GM18502 (cell line): ENCODE measurements around the gene GPR107.

Experiments used
- ATAC-seq: cut with Tn5 transposase; IDR thresholded peaks from one replicate; pipeline ENCODE4 v1.9.1; 2021; ENCODE audit warnings: mild to moderate bottlenecking; ENCODE audit not compliant: unreplicated experiment, poor library complexity

GPR107 gene

DNA sequence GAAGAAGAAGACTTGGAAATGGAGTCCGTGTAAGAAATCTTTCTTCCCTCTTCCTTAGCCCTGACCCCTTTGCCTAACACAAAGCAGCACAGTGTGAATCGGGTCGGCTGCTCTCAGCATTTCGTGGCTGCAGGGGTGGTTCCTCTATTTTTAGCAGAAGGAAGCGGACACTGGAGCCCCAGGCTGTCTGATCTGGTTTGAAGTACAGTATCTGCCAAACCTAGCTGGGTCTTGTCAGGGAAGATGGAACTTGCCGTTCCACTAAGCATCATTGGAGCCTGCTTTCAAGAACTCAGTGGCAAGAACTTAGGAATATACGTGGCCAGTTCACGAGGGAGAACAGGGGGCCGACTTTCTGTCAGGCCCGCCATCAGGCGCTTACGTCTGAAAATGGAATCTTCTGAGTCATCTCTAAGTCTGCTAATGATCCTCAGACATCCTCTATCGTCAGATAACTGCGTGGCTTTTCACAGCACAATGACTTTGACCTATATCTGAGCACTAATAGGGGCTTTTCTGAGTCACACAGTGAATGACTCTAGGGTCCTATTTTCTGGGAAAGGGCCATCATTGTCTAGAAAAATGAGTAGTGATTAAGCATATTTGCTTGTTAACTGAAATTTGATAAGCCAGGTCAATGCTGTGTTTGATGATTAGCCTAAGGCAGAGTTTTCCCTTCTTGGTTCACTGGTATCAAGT, 75.2 kb downstream of the GPR107 start:
- peak; percentile 75 for ATAC-seq

DNA sequence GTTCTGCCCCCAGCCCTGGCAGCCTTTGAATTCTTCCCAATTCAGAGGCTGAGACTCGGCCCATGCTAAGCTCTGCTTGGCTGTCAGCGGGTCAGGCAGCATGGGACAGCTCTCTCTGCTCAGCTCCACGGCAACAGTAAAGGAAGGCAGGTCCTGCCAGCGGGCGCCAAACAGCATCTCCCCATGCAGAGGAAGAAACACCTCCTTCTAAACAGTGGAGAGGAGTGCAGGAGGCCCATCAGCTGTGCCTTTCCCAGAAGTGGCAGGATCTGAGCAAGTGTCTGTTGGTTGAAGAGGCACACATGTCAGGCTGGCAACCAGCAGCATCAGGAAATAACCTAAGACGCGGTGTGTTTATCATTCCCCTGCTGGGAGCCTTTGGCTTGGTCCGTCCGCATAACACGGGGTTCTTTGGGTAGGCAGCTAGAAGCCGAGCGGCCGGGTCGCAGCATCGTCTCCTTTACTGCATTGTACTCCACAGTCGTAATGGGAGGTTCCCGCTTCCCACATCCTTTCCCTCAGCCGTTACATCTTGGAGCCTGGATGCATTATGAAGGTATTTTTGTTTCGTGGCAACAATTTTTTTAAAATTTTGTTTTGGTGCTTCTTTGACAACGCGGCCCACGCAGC, 75.8 kb downstream of the GPR107 start:
- no peak for ATAC-seq

DNA sequence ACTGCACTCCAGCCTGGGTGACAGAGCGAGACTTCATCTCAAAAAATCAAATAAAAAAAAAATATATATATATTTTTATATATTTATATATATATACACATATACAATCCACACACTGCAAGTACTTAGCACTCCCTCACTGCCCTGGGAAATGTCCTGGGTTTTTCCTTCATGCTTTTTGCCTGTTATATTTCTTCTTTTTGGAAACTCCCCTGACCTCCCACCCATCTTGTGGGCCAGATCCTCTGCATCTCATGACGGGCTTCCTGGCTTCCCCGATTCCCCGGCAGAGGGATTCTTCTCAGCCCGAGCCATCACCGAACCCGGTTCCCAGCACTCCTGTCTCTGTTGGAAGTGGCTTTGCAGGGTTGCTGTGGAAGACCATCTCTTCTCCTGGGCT, 79.0 kb downstream of the GPR107 start:
- no peak for ATAC-seq

DNA sequence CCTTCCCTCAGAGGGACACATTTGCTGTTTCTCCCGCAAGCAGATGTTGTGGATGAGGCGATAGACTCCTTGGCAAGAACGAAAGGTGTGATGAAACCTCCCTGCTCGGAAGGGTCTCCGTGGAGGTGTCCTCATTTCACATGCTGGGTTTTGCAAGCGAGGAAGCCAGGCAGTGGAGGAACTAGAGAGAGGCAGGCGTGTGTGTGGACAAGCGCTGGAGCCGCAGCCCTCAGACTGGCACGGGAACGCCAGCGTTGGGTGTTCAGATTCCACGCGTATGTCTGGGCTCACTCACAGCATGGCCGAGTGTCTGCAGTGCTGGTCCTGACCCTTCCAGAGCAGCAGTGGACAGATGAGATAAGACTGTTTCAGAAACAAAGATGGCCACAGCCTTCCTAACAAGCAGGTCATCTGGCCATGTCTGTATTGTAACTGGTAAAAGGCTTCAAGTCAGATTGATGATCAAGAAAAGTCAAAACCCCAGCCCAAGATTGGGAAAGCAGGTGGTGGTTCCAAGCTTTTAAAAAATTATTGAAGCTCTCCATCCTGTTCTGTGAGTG, 83.5 kb downstream of the GPR107 start:
- ATAC-seq: no peak

DNA sequence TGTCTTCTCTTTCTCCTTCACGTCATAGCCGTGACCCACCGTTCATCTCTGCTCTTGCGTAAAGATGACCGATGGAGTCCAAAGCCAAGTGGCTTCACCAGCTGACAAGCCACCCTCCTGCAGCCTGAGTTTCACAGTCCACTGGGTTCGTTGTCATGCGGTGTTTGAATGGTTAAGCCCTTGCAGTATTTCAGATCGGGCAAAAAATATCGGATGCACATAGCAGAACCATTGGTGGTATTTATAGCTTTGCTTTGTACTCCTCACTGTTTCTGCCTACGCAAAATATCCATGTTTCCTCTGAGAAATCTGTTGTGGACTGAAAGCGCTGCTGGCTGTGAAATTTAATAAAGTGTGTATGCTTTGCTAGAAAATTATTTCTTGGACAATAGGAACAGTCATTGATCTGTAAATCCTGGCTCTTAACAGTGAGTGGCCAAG, 84.0 kb downstream of the GPR107 start:
- ATAC-seq: no peak

DNA sequence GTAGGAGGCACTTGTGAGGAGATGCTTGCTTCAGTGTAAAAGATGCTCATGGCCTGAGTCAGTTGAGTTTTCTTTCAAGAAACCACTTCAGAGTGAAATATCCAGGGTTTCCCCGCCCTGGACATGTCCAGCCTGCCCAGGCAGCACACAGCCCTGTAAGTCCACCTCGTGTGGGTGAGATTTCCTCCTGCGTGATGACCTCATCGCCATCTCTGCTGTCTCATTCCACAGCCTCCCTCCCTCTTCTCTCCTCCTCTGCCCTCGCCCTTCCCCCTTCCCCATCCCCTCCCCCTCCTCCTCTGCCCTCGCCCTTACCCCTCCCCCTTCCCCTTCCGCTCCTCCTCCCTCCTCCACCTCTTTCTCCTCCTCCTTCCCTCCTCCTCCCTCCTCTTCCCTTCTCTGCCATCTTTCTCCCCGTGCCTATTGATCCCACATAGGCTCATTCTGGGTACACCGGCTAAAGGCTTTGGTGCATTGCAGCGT, 84.5 kb downstream of the GPR107 start:
- ATAC-seq: no peak

DNA sequence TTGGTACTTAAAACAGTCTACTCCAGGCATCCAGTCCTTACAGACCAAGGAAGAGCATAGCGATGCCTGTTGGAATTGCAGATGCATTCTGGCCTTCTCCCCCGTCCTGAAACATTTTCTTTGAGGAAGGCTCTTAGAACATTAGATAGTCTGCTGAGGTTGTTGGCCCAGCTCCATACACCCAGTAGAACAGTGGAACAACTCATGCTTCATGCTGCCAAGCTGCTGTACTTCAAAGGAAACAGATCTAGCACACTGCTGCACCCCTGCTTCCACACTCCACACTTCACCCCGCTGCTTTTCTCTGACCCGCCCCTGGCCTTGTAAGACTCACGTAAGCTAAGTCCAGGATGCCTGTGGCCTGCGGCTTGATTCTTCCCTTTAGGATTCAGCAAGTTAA, 85.1 kb downstream of the GPR107 start:
- no peak for ATAC-seq

DNA sequence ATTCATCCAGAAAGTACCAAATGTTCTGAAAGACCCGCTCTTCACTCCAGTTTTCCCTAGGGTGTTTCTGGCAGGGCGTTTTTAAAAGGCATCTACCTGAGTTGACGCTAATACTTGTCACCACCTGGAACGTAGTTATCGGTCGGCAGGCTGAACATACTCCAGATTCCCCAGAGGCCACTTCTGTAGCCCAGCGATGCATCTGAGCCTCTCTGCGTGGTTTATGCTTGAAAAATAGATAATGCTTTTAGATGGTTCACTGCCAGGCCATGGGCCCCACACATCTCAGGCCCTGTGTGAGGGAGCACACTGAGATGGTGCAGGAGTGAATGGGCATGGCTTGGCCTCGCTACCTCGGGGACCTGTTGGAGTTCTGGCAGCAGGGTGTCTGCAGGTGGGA, 85.5 kb downstream of the GPR107 start:
- no peak for ATAC-seq

DNA sequence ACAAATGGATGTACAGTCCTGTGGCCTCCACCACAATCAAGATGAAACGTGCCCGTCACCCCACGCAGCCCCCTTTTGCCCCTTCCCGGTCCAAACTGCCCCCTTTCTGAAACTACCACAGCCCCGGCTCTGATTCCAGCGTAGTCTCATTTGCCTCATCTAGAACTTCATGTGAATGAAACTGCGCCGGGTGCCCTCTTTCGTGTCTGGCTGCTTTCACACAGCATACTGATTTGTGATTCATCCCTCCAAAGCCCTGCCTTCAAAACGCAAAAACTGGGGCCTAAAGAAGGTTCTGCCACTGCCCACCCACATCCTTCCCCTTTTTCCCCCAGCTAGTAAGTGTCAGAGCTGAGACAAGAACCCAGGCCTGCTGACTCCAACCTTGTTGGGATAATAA, 87.0 kb downstream of the GPR107 start:
- no peak for ATAC-seq

DNA sequence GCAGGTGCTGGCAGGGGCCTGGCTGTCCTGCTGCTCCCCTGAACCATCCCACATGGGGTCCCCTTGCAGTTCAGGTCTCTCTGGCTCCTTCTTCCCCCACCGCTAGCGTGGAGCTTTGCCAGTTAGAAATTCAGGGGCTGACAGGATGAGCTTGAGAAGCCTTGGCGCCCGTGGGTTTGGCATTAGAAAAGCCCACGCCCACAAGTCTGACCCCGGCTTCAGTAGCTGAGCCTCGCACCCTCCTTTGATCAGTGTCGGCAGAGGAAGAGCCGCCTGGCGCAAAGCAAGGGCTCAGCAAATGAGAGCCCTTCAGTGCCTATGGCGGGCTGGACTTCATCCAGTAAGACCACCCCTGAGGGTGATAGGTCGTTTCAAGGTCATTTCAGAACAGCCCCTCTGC, 88.3 kb downstream of the GPR107 start:
- ATAC-seq: no peak

DNA sequence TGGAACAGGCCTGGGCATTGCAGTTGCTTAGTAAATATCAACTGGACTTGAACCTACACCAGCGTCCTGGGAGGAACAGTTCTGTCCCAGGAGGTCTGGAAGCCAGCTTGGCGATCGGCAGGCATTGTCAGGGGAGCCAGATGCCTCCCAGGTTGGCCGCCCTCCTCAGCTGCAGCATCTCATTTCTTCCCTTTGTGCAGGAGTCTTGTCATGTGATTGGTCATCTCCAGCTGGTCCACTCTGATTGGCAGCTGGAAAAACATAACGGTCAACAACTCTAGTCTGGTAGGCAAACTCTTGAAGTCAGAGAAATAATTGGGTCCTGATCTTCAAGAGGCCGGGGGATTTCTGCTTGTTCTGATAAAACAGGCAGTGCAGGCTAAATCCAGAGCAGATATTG, 88.9 kb downstream of the GPR107 start:
- ATAC-seq: no peak

DNA sequence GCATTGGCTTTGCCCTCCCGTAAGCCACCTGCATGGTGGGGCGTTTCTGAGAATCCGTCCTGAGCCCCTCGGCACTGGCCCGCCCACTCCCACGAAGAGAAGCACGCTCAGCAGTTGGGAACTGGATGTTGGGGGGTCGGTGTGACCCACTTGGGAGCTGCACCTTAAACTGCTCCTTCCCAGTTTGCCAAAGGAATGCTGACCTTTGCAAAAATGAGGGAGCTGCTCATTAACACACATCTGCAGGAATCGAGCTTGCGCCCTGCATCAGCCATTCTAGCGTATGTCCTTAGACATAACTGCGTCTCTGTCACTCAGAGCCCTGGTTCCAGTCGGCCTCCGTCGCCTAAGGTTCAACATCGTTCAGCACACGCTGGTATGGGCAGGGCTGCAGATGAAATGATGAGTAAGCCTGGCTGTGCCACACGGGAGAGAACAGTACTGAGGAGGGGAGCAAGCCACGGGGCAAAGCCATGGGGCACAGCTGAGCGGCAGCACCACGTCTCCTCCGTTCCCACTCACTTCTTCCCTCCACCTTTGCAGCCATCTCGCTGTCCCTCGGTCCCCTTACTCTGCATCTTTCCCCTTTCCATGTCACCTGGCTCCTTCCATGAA, 89.7 kb downstream of the GPR107 start:
- ATAC-seq: no peak

DNA sequence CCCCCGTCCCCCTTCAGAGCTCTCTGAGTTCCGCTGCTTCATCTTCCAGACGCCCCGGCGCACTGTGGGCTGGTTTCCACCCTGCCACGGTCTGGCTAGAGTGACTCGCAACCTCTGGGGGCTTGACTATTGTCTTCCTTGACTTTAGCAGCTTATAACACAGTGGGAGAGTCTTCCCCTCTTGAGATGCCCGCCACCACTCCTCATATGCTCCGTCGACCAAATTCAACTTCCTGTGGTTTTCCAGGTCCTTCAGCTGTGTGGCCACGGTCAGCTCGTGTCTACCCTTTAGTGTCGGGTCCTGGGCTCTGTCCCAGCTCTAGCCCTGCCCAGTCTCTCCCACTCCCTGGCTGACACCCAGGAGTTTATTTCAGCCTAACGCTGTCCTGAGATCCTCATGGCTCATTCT, 90.3 kb downstream of the GPR107 start:
- ATAC-seq: no peak

DNA sequence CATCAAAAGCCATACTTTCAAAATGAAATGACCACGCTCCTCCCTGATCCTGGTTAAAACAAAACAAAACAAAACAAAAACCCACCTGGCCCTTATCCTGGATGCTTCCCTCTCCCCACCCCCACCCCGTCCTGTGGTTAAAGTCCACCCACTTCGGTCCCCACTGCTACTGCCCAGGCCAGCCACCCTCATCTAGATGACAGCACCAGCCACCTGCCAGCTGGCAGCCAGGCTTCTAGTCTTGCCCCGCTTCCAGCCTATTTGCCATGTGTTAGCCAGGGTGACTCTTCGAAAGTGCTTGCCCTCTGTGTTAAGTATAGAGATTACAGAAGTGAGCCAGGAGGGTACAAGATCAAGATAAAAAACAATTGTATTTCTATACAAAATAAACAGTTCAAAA, 91.0 kb downstream of the GPR107 start:
- no peak for ATAC-seq

DNA sequence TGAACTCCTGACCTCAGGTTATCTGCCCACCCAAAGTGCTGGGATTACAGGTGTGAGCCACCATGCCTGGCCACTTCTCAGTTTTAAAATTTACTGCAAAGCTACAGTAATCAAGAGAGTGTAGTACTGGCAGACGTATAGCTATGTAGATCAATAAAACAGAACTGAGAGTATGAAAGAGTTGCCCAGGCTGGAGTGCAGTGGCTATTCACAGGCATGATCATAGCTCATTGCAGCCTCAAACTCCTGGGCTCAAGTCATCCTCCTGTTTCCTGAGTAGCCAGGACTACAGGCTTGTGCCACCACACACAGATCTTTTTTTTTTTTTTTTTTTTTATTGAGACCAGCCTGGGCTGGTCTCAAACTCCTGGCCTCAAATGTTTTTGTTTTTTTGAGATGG, 92.0 kb downstream of the GPR107 start:
- ATAC-seq: no peak

DNA sequence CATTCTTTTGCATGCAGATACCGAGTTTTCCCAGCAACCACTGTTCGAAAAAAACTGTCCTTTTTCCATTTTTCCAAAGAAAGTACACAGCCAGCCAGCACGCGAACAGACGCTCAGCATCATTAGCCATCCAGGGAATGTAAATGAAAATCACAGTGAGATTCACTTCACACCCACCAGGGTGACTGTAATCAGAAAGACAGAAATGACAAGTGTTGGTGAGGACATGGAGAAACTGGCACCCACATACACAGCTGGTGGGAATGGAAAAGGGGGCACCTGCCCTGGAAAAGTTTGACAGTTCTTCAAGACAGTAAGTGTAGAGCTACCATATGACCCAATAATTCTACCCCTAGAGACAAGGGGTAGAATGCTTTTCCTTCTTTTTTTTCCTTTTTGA, 93.5 kb downstream of the GPR107 start:
- no peak for ATAC-seq

DNA sequence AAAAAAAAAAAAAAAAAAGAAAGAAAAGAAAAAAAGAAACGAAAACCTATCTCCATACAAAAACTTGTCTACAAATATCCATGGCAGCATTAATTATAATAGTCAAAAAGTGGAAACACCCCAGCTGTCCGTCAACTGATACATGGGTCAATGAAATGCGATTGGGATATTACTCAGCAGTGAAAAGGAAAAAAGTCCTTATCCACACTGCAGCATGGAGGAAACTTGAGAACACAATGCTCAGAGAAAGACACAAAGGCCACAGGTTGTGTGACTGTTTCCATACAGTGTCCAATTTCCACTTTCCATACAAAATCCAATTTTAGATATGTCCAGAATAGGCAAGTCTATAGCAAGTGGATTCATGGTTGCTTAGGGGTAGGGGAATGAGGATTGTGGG, 94.2 kb downstream of the GPR107 start:
- ATAC-seq: no peak

DNA sequence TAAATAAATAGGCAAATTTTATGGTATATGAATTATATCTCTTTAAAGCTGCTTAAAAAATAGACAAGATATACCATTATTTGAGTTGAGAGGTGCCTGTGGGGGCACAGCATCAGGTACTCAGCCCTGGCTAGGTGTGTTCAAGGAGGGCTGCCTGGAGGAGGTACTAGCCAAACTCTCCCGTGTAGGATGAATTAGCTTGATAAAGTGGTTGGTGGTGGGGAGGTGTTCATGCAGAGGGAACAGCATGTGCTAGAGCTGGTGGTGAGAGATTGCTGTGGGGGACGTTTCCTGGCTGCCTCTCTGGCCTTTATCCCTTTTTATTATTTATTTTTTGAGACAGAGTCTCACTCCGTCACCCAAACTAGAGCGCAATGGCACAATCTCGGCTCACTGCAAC, 95.3 kb downstream of the GPR107 start:
- ATAC-seq: no peak

DNA sequence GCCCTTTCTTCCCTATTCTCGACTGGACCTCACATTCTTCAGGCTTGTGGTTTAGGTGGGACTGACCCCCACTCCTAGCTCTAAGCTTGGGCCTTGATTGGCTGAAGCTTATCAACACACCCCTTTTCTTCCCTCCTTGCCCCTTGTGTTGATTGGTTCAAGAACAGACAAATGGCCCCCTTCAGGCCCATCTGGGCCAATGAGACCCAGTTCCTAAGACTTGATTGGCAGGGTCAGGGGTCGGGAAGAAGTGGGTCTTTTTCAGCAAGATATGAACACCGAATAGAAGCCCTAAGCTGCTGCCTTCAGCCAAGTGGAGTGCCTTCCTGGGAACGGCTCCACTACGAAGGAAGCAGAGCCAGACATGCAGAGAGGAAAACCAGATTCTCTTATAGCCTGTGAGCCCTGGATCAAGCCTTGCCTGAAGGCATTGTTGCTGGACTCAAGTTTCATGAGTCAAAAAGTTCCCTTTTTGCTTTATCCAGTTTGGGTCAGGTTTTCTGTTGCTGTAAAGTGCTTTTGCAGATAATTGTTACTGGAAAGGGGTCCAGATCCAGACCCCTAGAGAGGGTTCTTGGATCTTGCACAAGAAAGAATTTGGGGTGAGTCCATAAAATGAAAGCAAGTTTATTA, 96.1 kb downstream of the GPR107 start:
- ATAC-seq: no peak

DNA sequence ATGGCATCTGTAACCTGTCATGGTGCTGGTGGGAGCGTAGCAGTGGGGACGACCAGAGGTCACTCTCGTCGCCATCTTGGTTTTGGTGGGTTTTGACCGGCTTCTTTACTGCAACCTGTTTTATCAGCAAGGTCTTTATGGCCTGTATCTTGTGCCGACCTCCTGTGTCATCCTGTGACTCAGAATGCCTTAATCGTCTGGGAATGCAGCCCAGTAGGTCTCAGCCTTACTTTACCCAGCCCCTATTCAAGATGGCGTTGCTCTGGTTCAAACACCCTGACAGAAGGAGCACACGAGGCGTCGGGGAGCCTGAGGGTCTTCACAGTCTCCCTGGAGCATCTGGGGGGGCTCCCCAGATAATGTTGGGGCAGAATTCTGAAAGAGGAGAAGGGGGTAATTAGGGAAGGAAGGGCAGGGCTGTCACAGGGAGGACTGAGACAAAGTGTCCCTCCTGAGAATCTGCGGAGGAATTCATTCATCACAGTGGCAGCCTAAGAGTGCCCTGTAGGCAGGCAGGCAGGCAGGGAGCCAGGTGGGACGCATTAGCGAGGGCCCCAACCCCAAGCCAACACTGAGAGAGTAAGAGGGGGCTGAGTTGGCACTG, 97.2 kb downstream of the GPR107 start:
- ATAC-seq: no peak

DNA sequence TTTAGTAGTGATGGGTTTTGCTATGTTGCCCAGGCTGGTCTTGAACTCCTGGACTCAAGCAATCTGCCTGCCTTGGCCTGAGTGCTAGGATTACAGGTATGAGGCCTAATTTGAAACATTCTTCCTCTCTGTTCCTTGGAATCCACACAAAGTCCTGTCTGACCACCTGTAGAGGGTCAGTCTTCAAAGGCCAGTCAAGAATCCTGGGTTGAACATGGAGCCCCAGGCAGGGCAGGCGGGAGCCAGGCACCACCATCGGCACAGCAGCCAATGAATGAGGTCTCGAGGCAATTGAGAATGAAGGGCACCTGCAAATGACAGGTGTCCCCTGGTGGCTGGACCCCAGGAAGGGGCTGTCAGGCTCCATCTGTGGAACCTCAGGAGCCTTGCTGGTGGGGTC, 101.1 kb downstream of the GPR107 start:
- ATAC-seq: no peak
